KMS-11 (cell line): ENCODE results near the gene PKD2L2.

Experiments
- H2AFZ ChIP-seq: fragments of 200-600 bp; sonication (generic); 2 replicates; pipeline ENCODE4 v1.6.1; 2016; ENCODE audit warnings: antibody characterized with exemption, mixed run types, low read depth
- H3K27ac ChIP-seq: fragments of 200-600 bp; sonication (generic); 2 replicates; pipeline ENCODE4 v1.6.1; 2016; ENCODE audit warnings: mild to moderate bottlenecking, mixed run types
- H3K27me3 ChIP-seq: fragments of 200-600 bp; sonication (generic); 2 replicates; pipeline ENCODE4 v1.6.1; 2017; ENCODE audit warnings: mild to moderate bottlenecking, low read depth, mixed run types, moderate library complexity; ENCODE audit not compliant: insufficient read depth
- H3K36me3 ChIP-seq: fragments of 200-600 bp; sonication (generic); 2 replicates; pipeline ENCODE4 v1.6.1; 2017; ENCODE audit warnings: mild to moderate bottlenecking, mixed run types; ENCODE audit not compliant: insufficient read depth
- H3K4me1 ChIP-seq: fragments of 200-600 bp; sonication (generic); 2 replicates; pipeline ENCODE4 v1.6.1; 2016; ENCODE audit warnings: mild to moderate bottlenecking, low read depth, mixed run types; ENCODE audit not compliant: poor library complexity, severe bottlenecking
- H3K4me2 ChIP-seq: fragments of 200-600 bp; sonication (generic); 2 replicates; pipeline ENCODE4 v1.7.0; 2016; ENCODE audit warnings: mild to moderate bottlenecking, mixed run types
- H3K4me3 ChIP-seq: fragments of 200-600 bp; sonication (generic); IDR thresholded peaks from 2 replicates; pipeline ENCODE4 v1.6.1; 2017; ENCODE audit warnings: low read depth, low read length, mixed read lengths; ENCODE audit not compliant: insufficient read depth
- H3K79me2 ChIP-seq: fragments of 200-600 bp; sonication (generic); 2 replicates; pipeline ENCODE4 v1.6.1; 2016; ENCODE audit warnings: low read depth, mixed run types; ENCODE audit not compliant: insufficient read depth
- H3K9ac ChIP-seq: fragments of 200-600 bp; sonication (generic); 2 replicates; pipeline ENCODE4 v1.6.1; 2016; ENCODE audit warnings: mild to moderate bottlenecking, mixed run types
- H4K20me1 ChIP-seq: fragments of 200-600 bp; sonication (generic); 2 replicates; pipeline ENCODE4 v1.6.1; 2016; ENCODE audit warnings: mild to moderate bottlenecking, mixed run types; ENCODE audit not compliant: insufficient read depth
- TF ChIP-seq, protein P1 (sequence below): fragments of 200-600 bp; sonication (generic); conservative IDR thresholded peaks from 2 replicates; pipeline ENCODE4 v1.6.1; 2017; ENCODE audit warnings: low read depth, mild to moderate bottlenecking, antibody characterized with exemption, low read length, moderate library complexity, mixed read lengths

PKD2L2 gene

GRCh38 chr5:137888863-137889759 is at the start of gene PKD2L2:
Gene PKD2L2, plus strand, starts transcription at chr5:137889457. Its CDS starts 35 bp downstream, at chr5:137889492.
- Histone ChIP-seq H3K4me2 (peak within 1 kb of the TSS; percentile 49; the same call in 1 of the 2 replicates), H3K4me1 (no peaks in the 10 kb centered on the region), H4K20me1 (no peaks in the 10 kb centered on the region), H3K9ac (peak within 1 kb of the TSS; percentile 58), H3K79me2 (no peaks in the 10 kb centered on the region), H3K27ac (peak within 1 kb of the TSS; percentile 56), H3K36me3 (no peaks in the 10 kb centered on the region), H3K27me3 (no peaks in the 10 kb centered on the region), H3K4me3 (no peak within 1 kb of the TSS), H2AFZ (peak within 1 kb of the TSS; percentile 45)
- TF ChIP-seq, protein P1, sequence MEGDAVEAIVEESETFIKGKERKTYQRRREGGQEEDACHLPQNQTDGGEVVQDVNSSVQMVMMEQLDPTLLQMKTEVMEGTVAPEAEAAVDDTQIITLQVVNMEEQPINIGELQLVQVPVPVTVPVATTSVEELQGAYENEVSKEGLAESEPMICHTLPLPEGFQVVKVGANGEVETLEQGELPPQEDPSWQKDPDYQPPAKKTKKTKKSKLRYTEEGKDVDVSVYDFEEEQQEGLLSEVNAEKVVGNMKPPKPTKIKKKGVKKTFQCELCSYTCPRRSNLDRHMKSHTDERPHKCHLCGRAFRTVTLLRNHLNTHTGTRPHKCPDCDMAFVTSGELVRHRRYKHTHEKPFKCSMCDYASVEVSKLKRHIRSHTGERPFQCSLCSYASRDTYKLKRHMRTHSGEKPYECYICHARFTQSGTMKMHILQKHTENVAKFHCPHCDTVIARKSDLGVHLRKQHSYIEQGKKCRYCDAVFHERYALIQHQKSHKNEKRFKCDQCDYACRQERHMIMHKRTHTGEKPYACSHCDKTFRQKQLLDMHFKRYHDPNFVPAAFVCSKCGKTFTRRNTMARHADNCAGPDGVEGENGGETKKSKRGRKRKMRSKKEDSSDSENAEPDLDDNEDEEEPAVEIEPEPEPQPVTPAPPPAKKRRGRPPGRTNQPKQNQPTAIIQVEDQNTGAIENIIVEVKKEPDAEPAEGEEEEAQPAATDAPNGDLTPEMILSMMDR = no peak

- no peak overlapping the region for H3K4me3 ChIP-seq
- H3K27me3 ChIP-seq = no peaks in the 10 kb centered on the region
- no peak overlapping the region for H3K27ac ChIP-seq
- no peaks in the 10 kb centered on the region for H4K20me1 ChIP-seq
- no peaks in the 10 kb centered on the region for H3K79me2 ChIP-seq
- no peak overlapping the region for H3K9ac ChIP-seq
- H3K36me3 ChIP-seq = no peaks in the 10 kb centered on the region
- no peak overlapping the region for H3K4me2 ChIP-seq
- TF ChIP-seq, protein P1 = no peak
- H2AFZ ChIP-seq = no peak overlapping the region
- H3K4me1 ChIP-seq = no peaks in the 10 kb centered on the region
Observed at GRCh38 chr5:137842296-137842695, 47.0 kb upstream of the PKD2L2 start.

GRCh38 chr5:137843676-137844299 is 45.5 kb upstream of the PKD2L2 start:
- TF ChIP-seq, protein P1 = no peak
- no peak overlapping the region for H3K9ac ChIP-seq
- H3K27me3 ChIP-seq = no peaks in the 10 kb centered on the region
- H3K36me3 ChIP-seq = no peaks in the 10 kb centered on the region
- no peak overlapping the region for H3K27ac ChIP-seq
- H2AFZ ChIP-seq = no peak overlapping the region
- H3K4me3 ChIP-seq = no peak overlapping the region
- H3K4me1 ChIP-seq = no peaks in the 10 kb centered on the region
- no peak overlapping the region for H3K4me2 ChIP-seq
- H3K79me2 ChIP-seq = no peaks in the 10 kb centered on the region
- H4K20me1 ChIP-seq = no peaks in the 10 kb centered on the region

GRCh38 chr5:137845472-137845871 is 43.8 kb upstream of the PKD2L2 start:
- Histone ChIP-seq H2AFZ (no peak overlapping the region), H3K4me1 (no peaks in the 10 kb centered on the region), H3K36me3 (no peaks in the 10 kb centered on the region), H3K4me3 (no peak overlapping the region), H3K27ac (no peak overlapping the region), H3K9ac (no peak overlapping the region), H4K20me1 (no peaks in the 10 kb centered on the region), H3K27me3 (no peaks in the 10 kb centered on the region), H3K4me2 (no peak overlapping the region), H3K79me2 (no peaks in the 10 kb centered on the region)
- TF ChIP-seq, protein P1 = no peak
